Measurements from ENCODE around the gene ARMC5. TPM values are rescaled to one million over a fixed set of nuclear protein-coding genes. Genes with fewer than 3 reads are reported as not detected.

Gene ARMC5
- polyA plus RNA-seq, 3 donors = 5.9 to 12.3 (median 10.3) TPM

DNA sequence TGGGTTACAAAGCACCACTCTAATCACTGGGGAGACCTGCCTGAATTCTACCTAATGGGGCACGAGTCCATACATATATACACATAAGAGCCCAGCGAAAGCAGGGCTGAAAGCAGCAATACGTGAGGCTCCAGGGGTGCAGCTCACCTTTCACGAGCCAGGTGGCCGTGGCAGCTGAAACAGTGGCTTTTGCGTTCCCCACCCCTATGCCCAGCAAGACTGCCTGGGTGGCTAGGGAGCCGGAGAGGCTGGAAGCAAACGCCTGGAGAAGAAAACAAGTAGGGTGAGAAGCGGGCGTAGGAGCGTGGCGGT is 48.3 kb downstream of the ARMC5 start:
- H3K27ac ChIP-seq (ENCODE audit: low read depth, low read length) = no peak overlapping the region
- WGBS, 3 donors = 2 to 6% (median 4%) methylated on average over 12 of the region's 12 CpGs

DNA sequence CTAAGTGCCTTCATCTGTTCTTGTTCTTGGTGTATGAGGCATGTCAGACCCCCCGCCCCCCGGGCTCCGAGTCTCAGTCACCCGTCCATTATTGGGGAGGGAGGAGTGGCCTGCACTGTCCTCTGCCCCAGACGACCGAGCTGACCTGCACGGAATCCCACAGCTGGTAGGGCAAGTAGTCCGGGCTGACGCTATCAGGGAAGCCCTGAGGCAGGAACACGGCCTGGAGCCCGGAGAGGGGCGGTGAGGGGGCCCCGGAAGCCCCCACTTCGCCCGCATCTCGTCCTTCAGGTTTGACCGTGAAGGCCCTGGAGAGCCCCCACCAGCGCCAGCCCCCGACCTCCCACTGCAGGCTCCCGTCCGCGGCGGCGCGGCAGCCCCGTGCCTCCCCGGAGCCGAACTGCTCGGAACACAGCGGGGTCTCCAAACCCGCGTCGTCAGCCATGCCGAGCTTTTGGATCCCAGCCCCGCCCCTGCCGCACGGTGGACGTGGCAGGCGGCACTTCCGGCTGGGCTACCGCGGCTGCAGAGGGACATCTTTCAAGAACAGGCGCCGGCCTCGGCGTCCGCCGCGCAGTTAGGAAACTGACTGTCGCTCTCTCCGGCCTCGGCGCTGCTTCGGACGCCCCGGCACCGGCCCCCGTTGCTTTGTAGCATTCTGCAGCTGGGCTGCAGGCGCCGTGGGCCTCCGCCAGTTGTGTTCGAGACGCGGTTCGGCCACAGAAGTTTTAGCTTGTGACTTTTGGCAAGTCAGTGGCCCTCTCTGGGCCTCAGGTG is 48.8 kb downstream of the ARMC5 start, which contains the start of gene RUSF1:
Gene RUSF1, minus strand, starts transcription at position 463 of the 777 bp plus-strand sequence. Its CDS starts 18 bp downstream, at position 445.
- peak within 1 kb of the TSS; percentile 21 for H3K27ac ChIP-seq (ENCODE audit: low read depth, low read length)
- WGBS, 3 donors = 0 to 1% (median 0%) methylated on average over 61 to 65 of the region's 65 CpGs

DNA sequence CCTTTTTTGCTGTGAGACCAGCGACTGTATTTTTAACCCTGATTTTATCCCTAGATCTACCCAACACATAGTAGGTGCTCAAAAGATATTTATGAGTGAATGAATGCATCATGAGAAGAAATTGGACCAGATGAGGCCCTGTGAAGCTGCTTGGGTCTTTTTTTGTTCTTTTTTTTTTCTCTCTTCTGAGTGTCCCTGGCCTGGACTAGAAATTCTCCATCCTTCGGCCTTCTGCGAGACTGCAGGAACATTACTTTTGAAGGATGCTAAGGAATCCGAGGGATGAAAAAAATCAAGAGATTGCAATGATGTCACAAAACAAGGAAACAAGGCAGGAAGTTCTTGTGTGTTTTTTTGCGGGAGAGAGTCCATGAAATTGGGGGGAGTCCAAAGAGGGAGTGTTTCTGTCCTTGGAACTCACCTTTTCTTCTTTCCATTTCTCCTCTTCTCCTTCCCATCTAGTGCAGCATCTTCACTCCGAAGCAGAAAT is 49.5 kb downstream of the ARMC5 start:
- 12% methylated on average over 6 of the region's 6 CpGs for WGBS, 3 donors
- H3K27ac ChIP-seq (ENCODE audit: low read depth, low read length) = no peak overlapping the region

DNA sequence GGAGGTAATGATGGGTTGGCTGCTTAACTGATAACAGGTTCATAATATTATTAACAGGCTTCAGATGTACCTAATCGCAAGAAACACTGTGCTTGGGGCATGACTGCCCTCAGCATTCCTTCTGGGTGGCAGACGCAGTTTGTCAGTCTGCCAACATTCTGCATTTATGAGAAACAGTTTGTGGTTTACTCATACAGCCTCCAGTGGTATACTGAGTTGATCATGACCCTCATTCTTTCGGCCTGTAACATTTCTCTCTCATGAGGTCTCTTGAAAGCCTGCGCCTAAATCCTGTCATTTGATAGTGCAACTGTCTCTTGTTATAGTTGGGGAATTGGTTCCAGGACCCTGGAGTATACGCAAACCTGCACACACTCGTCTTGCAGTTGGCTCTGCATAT is 53.8 kb downstream of the ARMC5 start:
- 73 to 86% (median 77%) methylated on average over 6 of the region's 6 CpGs for WGBS, 3 donors
- H3K27ac ChIP-seq (ENCODE audit: low read depth, low read length) = no peak overlapping the region

DNA sequence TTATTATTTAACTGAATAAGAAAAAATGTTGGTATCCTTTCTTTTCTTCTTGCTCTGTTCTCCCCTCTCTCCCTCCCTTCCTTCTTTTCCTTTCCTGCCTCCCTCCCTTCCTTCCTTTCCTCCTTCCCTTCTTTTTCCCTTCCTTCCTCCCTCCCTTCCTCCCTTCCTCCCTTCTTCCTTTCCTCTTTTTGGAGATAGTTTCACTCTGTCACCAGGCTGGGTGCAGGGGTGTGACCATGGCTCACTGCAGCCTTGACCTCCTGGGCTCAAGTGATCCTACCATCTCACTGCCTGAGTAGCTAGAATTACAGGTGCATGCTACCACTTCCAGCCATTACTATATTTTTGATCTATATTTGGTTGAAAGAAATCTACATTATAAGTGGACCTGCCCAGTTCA is 54.6 kb downstream of the ARMC5 start:
- no peak overlapping the region for H3K27ac ChIP-seq (ENCODE audit: low read depth, low read length)

Other genes starting within 250 kb of the ARMC5 start
- under 1 TPM; 0.09 to 0.12 (median 0.11) TPM for gene TRIM72, start 245.4 kb upstream of the ARMC5 start, polyA plus RNA-seq
- gene PYDC1, start 242.4 kb upstream of the ARMC5 start, polyA plus RNA-seq = not detected
- 10 to 100 TPM in 1 of 3 donors, 1 to 10 TPM in 2; 1.4 to 15.6 (median 7.8) TPM for gene ITGAM, start 199.5 kb upstream of the ARMC5 start, polyA plus RNA-seq
- 10 to 100 TPM in 1 of 3 donors, 1 to 10 TPM in 1, under 1 TPM in 1; 0.91 to 22.4 (median 4.5) TPM for gene ITGAX, start 104.3 kb upstream of the ARMC5 start, polyA plus RNA-seq
- under 1 TPM in 2 of 3 donors, not detected in 1; 0.03 to 0.09 TPM for gene ITGAD, start 66.2 kb upstream of the ARMC5 start, polyA plus RNA-seq
- 10 to 100 TPM in 1 of 3 donors, 1 to 10 TPM in 1, under 1 TPM in 1; 0.31 to 13.3 (median 3.1) TPM for gene COX6A2, start 31.1 kb upstream of the ARMC5 start, polyA plus RNA-seq
- 1 to 10 TPM in 1 of 3 donors, under 1 TPM in 2; 0.54 to 1.1 (median 0.79) TPM for gene ZNF843, start 16.7 kb upstream of the ARMC5 start, polyA plus RNA-seq
- gene TGFB1I1, start 12.7 kb downstream of the ARMC5 start, polyA plus RNA-seq = 10 to 100 TPM in 2 of 3 donors, 1 to 10 TPM in 1; 5.0 to 59.9 (median 32.0) TPM
- 1 to 10 TPM in 2 of 3 donors, under 1 TPM in 1; 0.90 to 4.4 (median 3.4) TPM for gene SLC5A2, start 23.6 kb downstream of the ARMC5 start, polyA plus RNA-seq
- gene RUSF1, start 48.9 kb downstream of the ARMC5 start, polyA plus RNA-seq = 10 to 100 TPM; 34.0 to 65.8 (median 45.4) TPM
- under 1 TPM in 1 of 3 donors, not detected in 2; 0.28 TPM for gene AHSP, start 68.4 kb downstream of the ARMC5 start, polyA plus RNA-seq